Panc1 (cell line): ENCODE data around the gene SBF2. TPM values are rescaled to one million over a fixed set of nuclear protein-coding genes. Genes with fewer than 3 reads are reported as not detected.

Source experiments
- ATAC-seq: fragments of 200-7000 bp; cut with Tn5 transposase; 2 replicates; pipeline ENCODE4 v1.9.1; 2020; ENCODE audit warnings: mild to moderate bottlenecking, moderate library complexity
- BruUV-seq: library from RNA; stranded (reverse); fragments of 400-500 nt; replicated peaks from 2 replicates; lab custom pipeline; 2021; lab: Mats Ljungman, UMichigan
- CTCF ChIA-PET: fragments of 300-600 bp; sonication (Branson Sonifier 250); formaldehyde crosslinking; loops from one replicate; lab custom pipeline; 2022; ENCODE audit warnings: antibody characterized with exemption; lab: Charles Lee
- POLR2A ChIA-PET: fragments of 300-600 bp; sonication (Branson Sonifier 250); formaldehyde crosslinking; loops from one replicate; lab custom pipeline; 2022; ENCODE audit warnings: antibody characterized with exemption; lab: Charles Lee
- DNase-seq: peaks from one replicate; pipeline ENCODE4 v3.0.0-alpha.2; 2010; ENCODE audit warnings: low read depth, low spot score
- H3K27ac ChIP-seq: 2 replicates; pipeline ENCODE4 v1.5.1; 2011; ENCODE audit warnings: mild to moderate bottlenecking, low read length, inconsistent platforms
- H3K27me3 ChIP-seq: fragments of 200-500 bp; sonication (Bioruptor generic); 2 replicates; pipeline ENCODE4 v1.6.0; 2014; ENCODE audit warnings: low read length, inconsistent platforms; ENCODE audit not compliant: control insufficient read depth, insufficient read depth
- H3K36me3 ChIP-seq: fragments of 200-500 bp; sonication (Bioruptor generic); 2 replicates; pipeline ENCODE4 v1.5.1; 2014; ENCODE audit warnings: inconsistent platforms, mild to moderate bottlenecking, low read length, moderate library complexity; ENCODE audit not compliant: control insufficient read depth, insufficient read depth
- H3K4me1 ChIP-seq: 2 replicates; pipeline ENCODE4 v1.5.1; 2011; ENCODE audit warnings: inconsistent platforms, mild to moderate bottlenecking, low read length, moderate library complexity; ENCODE audit not compliant: control insufficient read depth, insufficient read depth
- H3K4me3 ChIP-seq, 2 experiments: 2 replicates each; pipeline ENCODE4 v1.5.1; 2011 to 2012; ENCODE audit warnings: low read depth in 2 of 2, low read length in 2 of 2, mild to moderate bottlenecking in 2 of 2, inconsistent platforms in 1 of 2, moderate library complexity in 1 of 2
- H3K9me3 ChIP-seq: fragments of 200-500 bp; sonication (Bioruptor generic); 2 replicates; pipeline ENCODE4 v1.5.1; 2014; ENCODE audit warnings: low read depth, mild to moderate bottlenecking, inconsistent platforms, low read length, moderate library complexity; ENCODE audit not compliant: control insufficient read depth, insufficient read depth
- POLR2AphosphoS5 ChIP-seq: IDR thresholded peaks from 2 replicates; pipeline ENCODE4 v1.6.1; 2012; ENCODE audit warnings: mild to moderate bottlenecking, low read depth, low read length, moderate library complexity
- SIN3A ChIP-seq: IDR thresholded peaks from 2 replicates; pipeline ENCODE4 v1.6.1; 2012; ENCODE audit warnings: low read depth, mild to moderate bottlenecking, low read length, moderate library complexity, borderline replicate concordance; ENCODE audit not compliant: insufficient read depth
- TCF7L2 ChIP-seq: IDR thresholded peaks from 2 replicates; pipeline ENCODE4 v1.6.1; 2011; ENCODE audit warnings: mild to moderate bottlenecking, low read depth, low read length, inconsistent platforms
- in situ Hi-C: cut with HindIII; loops from 2 replicates; pipeline ENCODE4 v1.10.0; 2016; ENCODE audit warnings: low sequenced_read_pairs, low pct_unique_long_range_greater_than_20kb
- intact Hi-C: fragments of 100-400 bp; cut with micrococcal nuclease; formaldehyde crosslinking; loops from one replicate; pipeline ENCODE4 v1.10.0; 2022; ENCODE audit not compliant: unreplicated experiment
- total RNA-seq: library from RNA; stranded (reverse); gene quantifications from one replicate; pipeline ENCODE4 v1.2.1, GENCODE V29; 2021; ENCODE audit not compliant: unreplicated experiment
- TF ChIP-seq, protein P1 (sequence below), 2 experiments: IDR thresholded peaks; 2 replicates each; pipeline ENCODE4 v1.6.1; 2011 to 2012; ENCODE audit warnings: low read depth in 2 of 2, control low read depth in 1 of 2, low read length in 1 of 2, mild to moderate bottlenecking in 1 of 2, moderate library complexity in 1 of 2; ENCODE audit not compliant: insufficient read depth in 1 of 2
- TF ChIP-seq, protein P2 (sequence below): fragments of 450-650 bp; IDR thresholded peaks from 2 replicates; pipeline ENCODE4 v1.5.1; 2017; ENCODE audit warnings: mild to moderate bottlenecking

SBF2 gene
- total RNA-seq, 1 experiment from 2014 or later: 65.0 TPM

DNA sequence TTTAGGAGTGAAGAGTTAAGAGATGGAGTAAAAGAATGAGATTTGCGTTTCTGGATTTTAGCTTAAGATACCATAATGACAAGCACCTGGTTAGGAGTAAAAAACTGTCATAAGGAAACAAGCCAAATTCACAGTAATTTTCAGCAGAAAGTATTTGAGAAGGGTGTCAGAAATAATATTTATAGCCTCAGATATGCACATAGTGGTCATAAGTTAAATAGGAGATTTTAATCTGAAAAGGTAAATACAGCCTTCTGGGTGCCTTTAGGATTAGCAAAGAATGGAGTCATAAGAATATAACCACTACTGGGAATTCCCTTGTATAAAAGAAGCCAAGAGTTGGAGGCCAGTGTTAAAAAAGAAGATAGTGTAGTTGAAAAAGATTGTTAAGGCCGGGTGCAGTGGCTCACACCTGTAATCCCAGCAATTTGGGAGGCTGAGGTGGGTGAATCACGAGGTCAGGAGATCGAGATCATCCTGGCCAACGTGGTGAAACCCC, 470.1 kb downstream of the SBF2 start:
- Histone ChIP-seq H3K27ac (peak overlapping the region; percentile 97), H3K9me3 (no peaks in the 10 kb centered on the region), H3K4me3 (no peak overlapping the region), H3K36me3 (no peaks in the 10 kb centered on the region), H3K4me1 (peaks cover 58% of the 10 kb centered on the region), H3K27me3 (no peaks in the 10 kb centered on the region)
- intact Hi-C loops (loop anchor here (10.0 kb wide), 1 partner anchor 481 kb away; the partner anchor contains the start of gene ADM), in situ Hi-C loops (no loop called here)
- POLR2A ChIA-PET: no interaction called here
- DNase-seq: no peak
- CTCF ChIA-PET: interaction anchor here (0.8 kb wide), 1 partner anchor 159 kb away, joined by 3 read pairs; no protein-coding TSS in a partner anchor
- ATAC-seq: peak; percentile 56
- no TSS peak for BruUV-seq
- TF ChIP-seq SIN3A: no peak
- TF ChIP-seq POLR2AphosphoS5: no peak
- no peak; the same call in 1 of the 2 replicates for TF ChIP-seq TCF7L2
- TF ChIP-seq, protein P1, sequence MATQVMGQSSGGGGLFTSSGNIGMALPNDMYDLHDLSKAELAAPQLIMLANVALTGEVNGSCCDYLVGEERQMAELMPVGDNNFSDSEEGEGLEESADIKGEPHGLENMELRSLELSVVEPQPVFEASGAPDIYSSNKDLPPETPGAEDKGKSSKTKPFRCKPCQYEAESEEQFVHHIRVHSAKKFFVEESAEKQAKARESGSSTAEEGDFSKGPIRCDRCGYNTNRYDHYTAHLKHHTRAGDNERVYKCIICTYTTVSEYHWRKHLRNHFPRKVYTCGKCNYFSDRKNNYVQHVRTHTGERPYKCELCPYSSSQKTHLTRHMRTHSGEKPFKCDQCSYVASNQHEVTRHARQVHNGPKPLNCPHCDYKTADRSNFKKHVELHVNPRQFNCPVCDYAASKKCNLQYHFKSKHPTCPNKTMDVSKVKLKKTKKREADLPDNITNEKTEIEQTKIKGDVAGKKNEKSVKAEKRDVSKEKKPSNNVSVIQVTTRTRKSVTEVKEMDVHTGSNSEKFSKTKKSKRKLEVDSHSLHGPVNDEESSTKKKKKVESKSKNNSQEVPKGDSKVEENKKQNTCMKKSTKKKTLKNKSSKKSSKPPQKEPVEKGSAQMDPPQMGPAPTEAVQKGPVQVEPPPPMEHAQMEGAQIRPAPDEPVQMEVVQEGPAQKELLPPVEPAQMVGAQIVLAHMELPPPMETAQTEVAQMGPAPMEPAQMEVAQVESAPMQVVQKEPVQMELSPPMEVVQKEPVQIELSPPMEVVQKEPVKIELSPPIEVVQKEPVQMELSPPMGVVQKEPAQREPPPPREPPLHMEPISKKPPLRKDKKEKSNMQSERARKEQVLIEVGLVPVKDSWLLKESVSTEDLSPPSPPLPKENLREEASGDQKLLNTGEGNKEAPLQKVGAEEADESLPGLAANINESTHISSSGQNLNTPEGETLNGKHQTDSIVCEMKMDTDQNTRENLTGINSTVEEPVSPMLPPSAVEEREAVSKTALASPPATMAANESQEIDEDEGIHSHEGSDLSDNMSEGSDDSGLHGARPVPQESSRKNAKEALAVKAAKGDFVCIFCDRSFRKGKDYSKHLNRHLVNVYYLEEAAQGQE (IDR thresholded peaks at IDR 0.05; ENCODE audit: insufficient read depth in 1 of 2, low read depth in 2 of 2, low read length in 1 of 2): no peak
- TF ChIP-seq, protein P2, sequence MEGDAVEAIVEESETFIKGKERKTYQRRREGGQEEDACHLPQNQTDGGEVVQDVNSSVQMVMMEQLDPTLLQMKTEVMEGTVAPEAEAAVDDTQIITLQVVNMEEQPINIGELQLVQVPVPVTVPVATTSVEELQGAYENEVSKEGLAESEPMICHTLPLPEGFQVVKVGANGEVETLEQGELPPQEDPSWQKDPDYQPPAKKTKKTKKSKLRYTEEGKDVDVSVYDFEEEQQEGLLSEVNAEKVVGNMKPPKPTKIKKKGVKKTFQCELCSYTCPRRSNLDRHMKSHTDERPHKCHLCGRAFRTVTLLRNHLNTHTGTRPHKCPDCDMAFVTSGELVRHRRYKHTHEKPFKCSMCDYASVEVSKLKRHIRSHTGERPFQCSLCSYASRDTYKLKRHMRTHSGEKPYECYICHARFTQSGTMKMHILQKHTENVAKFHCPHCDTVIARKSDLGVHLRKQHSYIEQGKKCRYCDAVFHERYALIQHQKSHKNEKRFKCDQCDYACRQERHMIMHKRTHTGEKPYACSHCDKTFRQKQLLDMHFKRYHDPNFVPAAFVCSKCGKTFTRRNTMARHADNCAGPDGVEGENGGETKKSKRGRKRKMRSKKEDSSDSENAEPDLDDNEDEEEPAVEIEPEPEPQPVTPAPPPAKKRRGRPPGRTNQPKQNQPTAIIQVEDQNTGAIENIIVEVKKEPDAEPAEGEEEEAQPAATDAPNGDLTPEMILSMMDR: no peak

DNA sequence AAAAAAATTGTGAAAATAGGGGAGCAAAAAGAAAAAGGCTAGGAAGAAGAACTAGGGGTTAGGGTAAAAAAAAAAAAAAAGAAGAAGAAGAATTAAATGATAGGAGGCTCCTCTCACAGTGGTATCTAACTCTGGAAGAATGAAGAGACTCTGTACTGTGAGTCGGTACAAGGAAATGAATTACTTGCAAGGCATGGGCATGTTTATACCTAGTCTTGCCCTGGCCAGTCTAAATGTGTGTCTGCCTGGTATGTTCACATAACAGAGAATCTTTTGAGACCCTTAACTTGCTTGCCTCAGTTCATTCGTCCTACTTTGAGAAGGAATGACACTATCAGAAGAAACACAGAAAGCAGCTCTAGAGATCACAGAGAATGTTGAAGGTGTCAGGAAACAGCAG, 470.6 kb downstream of the SBF2 start:
- Histone ChIP-seq H3K27me3 (no peaks in the 10 kb centered on the region), H3K9me3 (no peaks in the 10 kb centered on the region), H3K4me1 (peaks cover 58% of the 10 kb centered on the region), H3K27ac (peak overlapping the region; percentile 97), H3K4me3 (no peak overlapping the region), H3K36me3 (no peaks in the 10 kb centered on the region)
- POLR2A ChIA-PET: no interaction called here
- ATAC-seq (peak; percentile 59), DNase-seq (no peak)
- BruUV-seq: no TSS peak
- TF ChIP-seq POLR2AphosphoS5: no peak; the same call in 1 of the 2 replicates
- CTCF ChIA-PET: no interaction called here
- in situ Hi-C loops: no loop called here
- intact Hi-C loops: loop anchor here (10.0 kb wide), 1 partner anchor 481 kb away; the partner anchor contains the start of gene ADM
